HG02642 (cell line): Measurements from ENCODE around the gene DUSP2.

Experiments
- ATAC-seq: cut with Tn5 transposase; IDR thresholded peaks from one replicate; pipeline ENCODE4 v1.9.1; 2021; ENCODE audit warnings: mild to moderate bottlenecking; ENCODE audit not compliant: unreplicated experiment, poor library complexity

Gene DUSP2

DNA sequence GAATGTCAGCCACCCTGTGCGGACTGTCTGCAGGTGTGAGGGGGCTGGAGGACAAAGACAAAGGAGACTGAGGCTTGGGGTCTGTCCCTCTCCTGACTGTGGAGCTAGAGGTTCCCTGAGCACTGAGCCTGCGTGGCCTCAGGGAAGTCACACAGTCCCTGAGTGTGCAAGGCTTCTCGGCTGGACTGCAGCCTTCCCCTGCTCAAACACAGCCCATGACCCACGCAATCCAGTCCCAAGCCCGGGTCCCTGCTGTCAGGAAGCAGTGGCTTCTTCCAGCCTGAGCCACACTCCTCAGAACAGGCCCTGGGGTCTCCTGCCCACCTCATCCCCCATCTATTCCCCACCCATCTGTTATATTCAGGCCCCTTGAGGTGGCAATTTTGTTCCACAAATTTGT, 9.6 kb downstream of the DUSP2 start:
- ATAC-seq = no peak

GRCh38 chr2:96135171-96135570, 10.1 kb downstream of the DUSP2 start:
- no peak for ATAC-seq

DNA sequence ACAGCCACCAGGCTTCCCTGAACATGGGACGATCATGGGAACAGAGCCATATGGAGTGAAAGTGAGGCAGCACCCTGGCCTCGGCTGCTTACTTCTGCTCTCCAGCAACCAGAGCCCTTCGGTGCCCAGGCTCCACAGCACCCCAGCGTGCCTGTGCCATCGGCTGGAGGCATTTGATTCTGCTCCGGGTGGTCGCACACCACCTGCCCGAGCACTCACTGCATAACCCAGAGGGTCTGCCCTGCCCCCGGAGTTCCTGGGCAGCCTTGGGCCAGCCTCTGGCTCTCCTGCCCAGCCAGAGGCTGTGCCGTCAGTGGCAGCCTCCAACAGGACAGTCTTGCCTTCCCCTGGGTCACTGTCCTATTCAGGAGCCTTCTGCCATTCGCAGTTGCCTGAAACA, 10.8 kb downstream of the DUSP2 start:
- ATAC-seq = no peak

DNA sequence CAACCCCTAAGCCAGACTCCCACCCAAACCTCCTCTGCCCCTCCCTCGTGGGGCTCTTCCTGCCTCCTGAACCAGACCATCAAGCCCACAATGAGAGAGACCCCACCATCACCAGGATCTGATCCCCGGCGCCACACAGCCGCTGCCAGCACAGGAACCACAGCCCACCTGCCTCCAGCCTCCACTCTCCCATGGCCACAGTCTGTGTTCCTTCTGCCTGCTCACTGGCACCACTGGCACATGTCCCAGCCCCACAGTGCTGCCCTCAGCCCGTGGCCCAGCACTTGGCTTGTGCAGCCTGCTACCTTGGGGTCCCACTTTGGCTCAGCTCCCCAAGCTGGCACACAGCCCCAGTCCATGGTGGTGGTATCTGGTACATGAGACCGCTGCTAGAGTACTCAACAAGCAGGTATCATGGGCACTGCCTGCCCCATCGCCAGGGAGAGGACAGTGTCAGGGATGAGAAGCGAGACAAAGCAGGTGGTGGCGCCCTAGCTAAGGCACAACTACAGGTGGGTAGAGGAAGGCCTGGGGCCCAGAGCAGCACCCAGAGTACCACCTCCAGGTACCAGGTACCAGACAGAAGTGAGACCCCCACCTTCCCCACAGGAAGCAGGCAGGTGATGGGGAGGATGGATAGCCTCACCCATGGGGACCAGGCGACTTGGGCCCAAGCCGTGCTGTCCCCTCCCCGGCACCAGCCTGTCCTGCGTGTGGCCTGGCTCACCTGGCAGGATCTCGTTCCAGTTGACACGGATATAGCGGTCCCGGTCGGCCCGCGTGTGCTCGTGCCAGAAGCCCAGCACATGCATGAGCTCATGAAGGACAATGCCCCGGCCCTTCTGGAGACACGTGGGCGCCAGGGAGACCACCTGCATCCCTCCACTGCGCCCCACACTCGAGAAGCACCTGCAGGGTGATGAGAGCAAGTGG, 13.2 kb downstream of the DUSP2 start:
- no peak for ATAC-seq

DNA sequence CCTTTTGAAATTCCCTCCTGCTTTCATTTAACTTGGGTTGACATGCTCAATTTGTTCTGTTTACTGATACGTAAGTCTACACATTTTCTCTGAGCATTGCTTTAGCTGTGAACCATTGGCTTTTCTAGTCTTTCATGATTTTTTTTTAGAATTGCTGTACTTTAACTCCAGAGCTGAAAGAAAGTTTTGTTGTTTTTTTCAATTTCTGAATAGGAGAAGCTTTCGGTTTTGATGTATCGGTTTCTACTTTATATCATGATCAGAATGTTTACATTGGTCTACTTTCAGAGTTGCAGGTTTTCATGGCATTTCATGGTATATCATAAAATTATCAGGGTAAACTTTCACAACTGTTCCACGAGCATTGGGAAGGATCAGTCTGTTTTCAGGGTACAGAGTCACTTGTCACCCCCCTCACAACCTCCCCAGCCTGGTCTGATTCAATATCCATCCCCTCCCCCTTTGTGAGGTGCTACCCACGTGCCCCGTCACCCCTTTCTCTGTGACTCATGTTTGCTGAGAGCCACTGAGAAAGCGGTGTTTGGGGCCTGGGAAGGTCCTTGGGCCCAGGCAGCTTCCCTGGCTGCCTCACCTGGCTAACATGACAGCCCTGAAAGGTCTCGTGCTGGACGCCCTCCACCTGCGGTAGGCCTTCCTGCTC, 14.0 kb downstream of the DUSP2 start:
- no peak for ATAC-seq

DNA sequence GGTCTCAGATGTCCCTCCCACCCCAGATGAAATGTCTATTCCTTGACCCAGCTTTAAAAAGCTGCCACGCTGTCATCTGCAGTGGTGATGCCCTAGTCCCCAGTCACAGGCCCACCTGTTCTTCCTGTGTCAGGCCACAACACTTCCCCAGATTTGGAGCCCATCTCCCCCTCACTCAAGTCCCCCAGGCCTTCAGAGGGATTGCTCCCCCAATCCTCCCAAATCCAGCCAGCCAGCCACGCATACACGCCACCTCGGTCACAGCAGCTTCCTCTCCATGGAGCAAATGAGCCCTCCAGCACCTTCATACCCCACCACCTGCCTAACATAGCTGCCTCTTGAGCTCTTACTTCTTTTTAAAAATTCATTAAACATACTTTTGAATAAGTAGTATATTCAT, 14.8 kb downstream of the DUSP2 start:
- no peak for ATAC-seq

- no peak for ATAC-seq
Measured at GRCh38 chr2:96129528-96130120, 15.6 kb downstream of the DUSP2 start.

- ATAC-seq = no peak
Measured at GRCh38 chr2:96128456-96128855, 16.8 kb downstream of the DUSP2 start.

- ATAC-seq = no peak
Measured at GRCh38 chr2:96124406-96125265, 20.6 kb downstream of the DUSP2 start.

DNA sequence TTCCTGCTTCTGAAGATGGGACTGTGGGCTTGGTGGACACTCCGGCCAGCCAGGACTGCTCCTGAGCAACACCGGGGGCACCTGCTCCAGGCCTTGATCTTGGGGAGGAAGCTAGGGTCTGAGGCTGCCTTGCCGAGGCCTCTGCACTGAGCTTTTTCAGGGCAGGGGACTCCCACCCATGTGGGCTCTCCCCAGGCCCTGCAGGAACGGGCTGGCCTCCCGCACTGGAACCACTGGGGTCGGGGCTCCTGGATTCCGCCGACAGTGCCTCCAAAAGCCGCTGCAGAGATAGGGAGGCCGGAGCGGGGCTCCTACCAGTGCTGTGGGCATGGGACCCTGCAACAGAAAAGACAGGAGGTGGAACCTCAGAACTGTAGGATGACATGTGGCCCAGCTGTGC, 21.3 kb downstream of the DUSP2 start:
- no peak for ATAC-seq

GRCh38 chr2:96123290-96123689, 21.9 kb downstream of the DUSP2 start:
- no peak for ATAC-seq

DNA sequence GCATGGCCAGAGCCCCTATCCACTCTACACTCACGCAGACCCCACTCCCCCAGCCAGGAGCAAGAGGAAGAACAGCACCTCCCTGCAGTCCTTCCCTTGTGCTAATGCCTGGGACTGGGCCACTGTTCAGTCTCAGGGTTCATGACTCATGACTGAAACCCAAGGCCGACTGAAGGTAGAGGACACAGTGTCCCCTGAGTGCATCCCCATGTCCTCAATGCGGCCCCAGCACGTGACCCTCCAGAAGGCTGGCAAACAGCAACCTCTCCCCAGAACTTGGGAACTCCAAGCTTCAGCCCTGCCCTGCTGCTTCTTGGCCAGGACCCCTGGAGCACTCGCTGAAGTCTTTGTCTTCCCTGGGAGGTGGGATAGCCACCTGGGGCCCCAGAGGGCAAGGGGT, 22.8 kb downstream of the DUSP2 start:
- no peak for ATAC-seq

GRCh38 chr2:96121414-96121813, 23.8 kb downstream of the DUSP2 start:
- no peak for ATAC-seq

DNA sequence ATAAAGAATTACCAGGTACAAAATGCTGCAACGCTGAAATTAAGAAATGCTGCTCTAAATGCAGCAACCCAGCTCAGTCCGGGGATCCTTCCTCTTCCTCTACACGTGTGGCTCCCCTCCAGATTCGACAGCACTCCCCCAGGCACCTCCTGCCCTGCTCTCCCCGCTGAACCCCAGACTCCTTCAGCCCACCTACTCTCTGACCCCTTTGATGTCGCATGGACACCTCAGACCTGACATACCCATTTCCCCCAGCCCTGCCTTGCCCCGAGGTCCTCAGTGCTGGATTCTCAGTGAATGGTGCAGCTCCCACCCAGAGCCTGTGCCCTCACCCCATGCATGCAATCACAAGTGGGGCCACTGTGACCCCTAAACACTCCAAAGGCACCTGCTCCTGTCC, 24.2 kb downstream of the DUSP2 start:
- ATAC-seq = no peak

GRCh38 chr2:96120091-96120720, 25.0 kb downstream of the DUSP2 start:
- ATAC-seq = no peak

DNA sequence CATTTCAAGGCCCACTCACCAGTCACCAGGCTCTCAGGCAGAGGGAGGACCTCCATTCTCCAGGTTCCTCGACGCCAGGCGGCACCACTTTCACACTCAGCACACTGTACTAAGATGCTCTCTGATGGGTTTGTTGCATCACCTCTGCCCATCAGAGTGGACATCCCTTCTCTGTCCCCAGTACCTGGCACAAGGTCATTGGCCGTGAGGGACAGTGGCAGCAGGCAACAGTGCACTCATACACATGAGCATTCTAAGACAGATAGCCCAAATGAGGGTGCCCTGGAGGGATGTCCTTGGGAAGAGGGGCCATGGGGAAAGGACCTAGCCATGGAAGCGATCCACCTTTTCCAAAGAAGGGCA, 25.9 kb downstream of the DUSP2 start:
- ATAC-seq = no peak

GRCh38 chr2:96118698-96119388, 26.4 kb downstream of the DUSP2 start:
- no peak for ATAC-seq

DNA sequence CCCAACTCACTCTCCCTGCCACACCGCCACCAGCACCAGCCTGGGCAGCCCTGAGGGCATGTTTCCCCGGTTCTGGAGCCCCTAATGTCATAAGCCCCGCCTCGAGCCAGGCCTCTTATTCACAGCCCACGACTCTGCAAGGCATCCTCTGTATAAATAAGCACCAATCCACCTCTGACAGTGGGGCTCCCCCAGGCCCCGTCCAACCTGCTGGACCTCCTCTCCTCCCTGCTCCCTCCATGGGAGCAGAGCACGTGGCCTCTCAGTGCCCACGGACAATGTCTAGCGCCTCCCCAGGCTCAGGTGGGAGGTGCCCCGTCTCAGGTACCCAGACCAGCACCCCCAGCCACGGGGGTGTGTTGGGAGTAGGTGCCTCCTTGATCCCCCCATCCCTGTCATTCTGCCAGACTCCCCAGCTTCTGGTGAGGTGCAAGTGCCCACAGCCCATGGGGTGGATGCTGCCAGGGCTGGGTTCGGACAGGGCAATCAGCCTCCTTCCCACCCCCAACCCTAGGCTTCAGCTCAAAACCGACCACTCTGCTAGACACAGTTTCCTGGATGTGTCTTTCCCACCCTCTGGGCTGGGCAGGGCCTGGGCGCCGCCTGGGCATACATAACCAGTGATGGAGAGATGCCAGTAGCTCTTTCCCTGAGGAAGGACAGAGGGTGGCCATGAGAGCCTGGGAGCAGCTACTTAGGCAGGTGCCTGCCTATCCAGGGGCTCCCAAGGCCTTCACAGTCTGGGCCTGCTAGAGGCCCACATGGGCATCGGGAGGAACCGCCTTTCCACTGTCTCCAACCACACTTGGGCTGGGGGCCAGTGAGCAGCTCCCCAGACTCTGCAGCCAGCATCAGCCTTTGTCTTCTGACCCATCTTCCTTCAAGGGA, 27.3 kb downstream of the DUSP2 start:
- ATAC-seq = no peak
